Muscle layer of colon (tissue), 2 donors: ENCODE measurements around the gene SETD1B.

Experiments used
- H3K27ac ChIP-seq: one replicate; pipeline ENCODE4 v1.7.0; 2013; ENCODE audit warnings: low read depth, mild to moderate bottlenecking, low read length, moderate library complexity
- H3K27me3 ChIP-seq, 2 donors: one replicate each; pipeline ENCODE4 v1.7.0; 2013; ENCODE audit warnings: low read length in 2 of 2, mild to moderate bottlenecking in 2 of 2; ENCODE audit not compliant: insufficient read depth in 2 of 2, control insufficient read depth in 1 of 2
- H3K36me3 ChIP-seq: one replicate; pipeline ENCODE4 v1.7.0; 2013; ENCODE audit warnings: mild to moderate bottlenecking, low read length; ENCODE audit not compliant: insufficient read depth
- H3K4me1 ChIP-seq: one replicate; pipeline ENCODE4 v1.7.0; 2013; ENCODE audit warnings: mild to moderate bottlenecking, low read length; ENCODE audit not compliant: insufficient read depth
- H3K4me3 ChIP-seq, 2 donors: one replicate each; pipeline ENCODE4 v1.7.0; 2013; ENCODE audit warnings: low read length in 2 of 2, low read depth in 1 of 2, mild to moderate bottlenecking in 1 of 2, moderate library complexity in 1 of 2
- H3K9ac ChIP-seq: one replicate; pipeline ENCODE4 v1.7.0; 2013; ENCODE audit warnings: low read length
- H3K9me3 ChIP-seq: one replicate; pipeline ENCODE4 v1.7.0; 2013; ENCODE audit warnings: mild to moderate bottlenecking, low read length
- donor health status: abdominal sarcoma.
- donor health status: Adenocarcinoma of cecum.

SETD1B gene

GRCh38 chr12:121814429-121815119, 10.8 kb downstream of the SETD1B start:
- peaks cover 65% of the 10 kb centered on the region for H3K36me3 ChIP-seq
- H3K9ac ChIP-seq: no peak overlapping the region
- no peaks in the 10 kb centered on the region for H3K9me3 ChIP-seq
- H3K4me1 ChIP-seq: peaks cover 29% of the 10 kb centered on the region
- H3K27ac ChIP-seq: no peak overlapping the region
- H3K27me3 ChIP-seq: no peaks in the 10 kb centered on the region
- no peak overlapping the region for H3K4me3 ChIP-seq

- Histone ChIP-seq H3K4me3 (no peak overlapping the region), H3K4me1 (peaks cover 29% of the 10 kb centered on the region), H3K36me3 (peaks cover 65% of the 10 kb centered on the region), H3K9me3 (no peaks in the 10 kb centered on the region), H3K27ac (no peak overlapping the region), H3K27me3 (no peaks in the 10 kb centered on the region), H3K9ac (no peak overlapping the region)
Observed at GRCh38 chr12:121815263-121815662, 11.5 kb downstream of the SETD1B start.

DNA sequence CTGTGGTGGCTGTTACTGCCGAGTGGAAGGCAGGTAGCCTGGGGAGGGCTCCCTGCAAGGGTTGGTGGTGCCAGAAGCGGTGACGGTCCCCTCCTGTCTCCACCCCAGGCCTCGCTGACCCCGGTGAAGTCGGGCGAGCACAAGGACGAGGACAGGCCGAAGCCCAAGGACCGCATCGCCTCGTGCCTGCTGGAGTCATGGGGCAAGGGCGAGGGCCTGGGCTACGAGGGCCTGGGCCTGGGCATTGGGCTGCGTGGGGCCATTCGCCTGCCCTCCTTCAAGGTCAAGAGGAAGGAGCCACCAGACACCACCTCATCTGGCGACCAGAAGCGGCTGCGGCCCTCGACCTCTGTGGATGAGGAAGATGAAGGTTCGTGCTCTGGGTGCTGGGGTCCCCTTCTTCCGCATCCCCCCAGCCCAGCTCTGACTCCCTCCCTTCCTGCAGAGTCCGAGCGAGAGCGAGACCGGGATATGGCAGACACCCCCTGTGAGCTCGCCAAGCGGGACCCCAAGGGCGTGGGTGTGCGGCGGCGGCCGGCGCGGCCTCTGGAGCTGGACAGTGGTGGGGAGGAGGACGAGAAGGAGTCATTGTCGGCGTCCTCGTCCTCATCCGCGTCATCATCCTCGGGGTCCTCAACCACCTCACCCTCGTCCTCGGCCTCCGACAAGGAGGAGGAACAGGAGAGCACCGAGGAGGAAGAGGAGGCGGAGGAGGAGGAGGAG, 13.3 kb downstream of the SETD1B start:
- H3K9ac ChIP-seq: no peak overlapping the region
- H3K4me1 ChIP-seq: peaks cover 13% of the 10 kb centered on the region
- H3K27ac ChIP-seq: no peak overlapping the region
- peaks cover 57% of the 10 kb centered on the region for H3K36me3 ChIP-seq
- H3K9me3 ChIP-seq: no peaks in the 10 kb centered on the region
- H3K4me3 ChIP-seq: no peak overlapping the region
- no peaks in the 10 kb centered on the region for H3K27me3 ChIP-seq

GRCh38 chr12:121817648-121818043, 13.8 kb downstream of the SETD1B start:
- H3K36me3 ChIP-seq: peaks cover 57% of the 10 kb centered on the region
- no peak overlapping the region for H3K4me3 ChIP-seq
- no peak overlapping the region for H3K9ac ChIP-seq
- H3K9me3 ChIP-seq: no peaks in the 10 kb centered on the region
- peaks cover 12% of the 10 kb centered on the region for H3K4me1 ChIP-seq
- H3K27me3 ChIP-seq: no peaks in the 10 kb centered on the region
- no peak overlapping the region for H3K27ac ChIP-seq

- H3K4me3 ChIP-seq: no peak overlapping the region
- no peaks in the 10 kb centered on the region for H3K9me3 ChIP-seq
- no peak overlapping the region for H3K9ac ChIP-seq
- H3K4me1 ChIP-seq: no peaks in the 10 kb centered on the region
- peaks cover 55% of the 10 kb centered on the region for H3K36me3 ChIP-seq
- H3K27me3 ChIP-seq: no peaks in the 10 kb centered on the region
- no peak overlapping the region for H3K27ac ChIP-seq
Observed at GRCh38 chr12:121819212-121819949, 15.6 kb downstream of the SETD1B start.

GRCh38 chr12:121820056-121820455, 16.2 kb downstream of the SETD1B start:
- no peak overlapping the region for H3K4me3 ChIP-seq
- H3K4me1 ChIP-seq: no peaks in the 10 kb centered on the region
- H3K9ac ChIP-seq: no peak overlapping the region
- no peaks in the 10 kb centered on the region for H3K9me3 ChIP-seq
- peaks cover 59% of the 10 kb centered on the region for H3K36me3 ChIP-seq
- H3K27me3 ChIP-seq: no peaks in the 10 kb centered on the region
- H3K27ac ChIP-seq: no peak overlapping the region

DNA sequence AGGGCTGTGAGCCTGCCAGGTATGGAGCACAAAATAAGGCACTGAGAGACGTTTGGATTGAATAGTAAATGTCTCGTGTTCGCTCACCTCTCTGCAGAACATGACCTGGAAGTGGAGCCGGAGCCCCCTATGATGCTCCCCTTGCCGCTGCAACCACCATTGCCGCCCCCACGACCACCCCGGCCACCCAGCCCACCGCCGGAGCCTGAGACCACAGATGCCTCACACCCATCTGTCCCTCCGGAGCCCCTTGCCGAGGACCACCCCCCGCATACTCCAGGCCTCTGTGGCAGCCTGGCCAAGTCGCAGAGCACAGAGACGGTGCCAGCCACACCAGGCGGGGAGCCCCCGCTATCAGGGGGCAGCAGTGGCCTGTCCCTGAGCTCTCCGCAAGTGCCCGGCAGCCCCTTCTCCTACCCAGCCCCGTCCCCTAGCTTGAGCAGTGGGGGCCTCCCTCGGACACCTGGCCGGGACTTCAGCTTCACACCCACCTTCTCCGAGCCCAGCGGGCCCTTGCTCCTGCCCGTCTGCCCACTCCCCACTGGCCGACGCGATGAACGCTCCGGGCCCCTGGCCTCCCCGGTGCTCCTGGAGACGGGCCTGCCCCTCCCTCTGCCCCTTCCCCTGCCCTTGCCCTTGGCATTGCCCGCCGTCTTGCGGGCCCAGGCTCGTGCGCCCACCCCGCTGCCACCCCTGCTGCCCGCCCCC, 18.7 kb downstream of the SETD1B start:
- Histone ChIP-seq H3K4me1 (no peaks in the 10 kb centered on the region), H3K9ac (no peak overlapping the region), H3K36me3 (peaks cover 46% of the 10 kb centered on the region), H3K27me3 (no peaks in the 10 kb centered on the region), H3K4me3 (no peak overlapping the region), H3K27ac (no peak overlapping the region), H3K9me3 (no peaks in the 10 kb centered on the region)

DNA sequence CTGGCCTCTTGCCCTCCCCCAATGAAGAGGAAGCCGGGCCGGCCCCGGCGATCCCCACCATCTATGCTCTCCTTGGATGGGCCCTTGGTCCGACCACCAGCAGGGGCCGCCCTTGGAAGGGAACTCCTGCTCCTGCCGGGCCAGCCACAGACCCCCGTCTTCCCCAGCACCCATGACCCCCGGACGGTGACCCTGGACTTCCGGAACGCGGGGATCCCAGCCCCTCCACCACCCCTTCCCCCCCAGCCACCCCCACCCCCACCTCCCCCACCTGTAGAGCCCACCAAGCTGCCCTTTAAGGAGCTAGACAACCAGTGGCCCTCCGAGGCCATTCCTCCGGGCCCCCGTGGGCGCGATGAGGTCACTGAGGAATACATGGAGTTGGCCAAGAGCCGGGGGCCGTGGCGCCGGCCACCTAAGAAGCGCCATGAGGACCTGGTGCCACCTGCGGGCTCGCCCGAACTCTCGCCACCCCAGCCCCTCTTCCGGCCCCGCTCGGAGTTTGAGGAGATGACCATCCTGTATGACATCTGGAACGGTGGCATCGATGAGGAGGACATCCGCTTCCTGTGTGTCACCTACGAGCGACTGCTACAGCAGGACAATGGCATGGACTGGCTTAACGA, 19.4 kb downstream of the SETD1B start:
- peaks cover 46% of the 10 kb centered on the region for H3K36me3 ChIP-seq
- H3K9ac ChIP-seq: no peak overlapping the region
- H3K4me1 ChIP-seq: no peaks in the 10 kb centered on the region
- H3K9me3 ChIP-seq: no peaks in the 10 kb centered on the region
- no peak overlapping the region for H3K27ac ChIP-seq
- no peak overlapping the region for H3K4me3 ChIP-seq
- no peaks in the 10 kb centered on the region for H3K27me3 ChIP-seq

GRCh38 chr12:121823727-121824115, 19.9 kb downstream of the SETD1B start:
- Histone ChIP-seq H3K4me1 (no peaks in the 10 kb centered on the region), H3K9ac (no peak overlapping the region), H3K27ac (no peak overlapping the region), H3K4me3 (no peak overlapping the region), H3K9me3 (no peaks in the 10 kb centered on the region), H3K27me3 (no peaks in the 10 kb centered on the region), H3K36me3 (peaks cover 50% of the 10 kb centered on the region)

DNA sequence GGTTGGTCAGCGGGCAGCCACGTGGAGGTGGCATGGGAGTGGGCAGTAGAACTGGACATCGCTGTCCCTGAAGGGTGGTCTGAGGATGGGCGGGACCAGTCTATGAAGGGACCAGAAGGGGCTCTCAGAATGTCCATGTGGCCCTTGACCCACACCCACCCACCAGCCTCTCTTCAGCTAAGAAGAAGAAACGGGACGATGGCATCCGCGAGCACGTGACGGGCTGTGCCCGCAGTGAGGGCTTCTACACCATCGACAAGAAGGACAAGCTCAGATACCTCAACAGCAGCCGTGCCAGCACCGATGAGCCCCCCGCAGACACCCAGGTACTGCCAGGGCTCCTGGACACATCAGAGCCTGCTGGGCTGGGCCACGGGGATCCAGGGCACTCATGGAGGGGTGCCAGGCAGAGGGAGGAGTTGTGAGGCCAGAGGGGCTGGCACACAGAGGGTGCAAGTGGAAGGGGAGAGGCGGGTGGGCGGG, 21.3 kb downstream of the SETD1B start:
- H3K9ac ChIP-seq: no peak overlapping the region
- peaks cover 9% of the 10 kb centered on the region for H3K4me1 ChIP-seq
- peaks cover 51% of the 10 kb centered on the region for H3K36me3 ChIP-seq
- no peaks in the 10 kb centered on the region for H3K27me3 ChIP-seq
- no peak overlapping the region for H3K27ac ChIP-seq
- no peak overlapping the region for H3K4me3 ChIP-seq
- no peaks in the 10 kb centered on the region for H3K9me3 ChIP-seq
